HCT116 (cell line): ENCODE results near the gene SLC6A13. TPM values are rescaled to one million over a fixed set of nuclear protein-coding genes. Genes with fewer than 3 reads are reported as not detected.

Experiments used
- ATAC-seq: fragments of 200-7000 bp; cut with Tn5 transposase; 2 replicates; pipeline ENCODE4 v1.9.1; 2020; ENCODE audit warnings: mild to moderate bottlenecking, moderate library complexity
- BruUV-seq: library from RNA; stranded (reverse); fragments of 400-500 nt; replicated peaks from 2 replicates; lab custom pipeline; 2021; lab: Mats Ljungman, UMichigan
- CTCF ChIA-PET: fragments of 300-600 bp; sonication (Branson Sonifier 250); formaldehyde crosslinking; loops from one replicate; lab custom pipeline; 2021; ENCODE audit warnings: antibody characterized with exemption; lab: Charles Lee
- POLR2A ChIA-PET: fragments of 300-600, 350-600 bp; sonication (Branson Sonifier 250); formaldehyde crosslinking; loops from one replicate; lab custom pipeline; 2021; ENCODE audit warnings: antibody characterized with exemption; lab: Charles Lee
- RAD21 ChIA-PET, 2 experiments: fragments of 300-600 bp; sonication (Branson Sonifier 250); formaldehyde crosslinking; loops; one replicate each; lab custom pipeline; 2023; ENCODE audit warnings: low total read pairs in 2 of 2; ENCODE audit not compliant: uncharacterized antibody in 2 of 2, unreplicated experiment in 2 of 2, low non-redundant PET in 1 of 2; lab: Charles Lee
- DNase-seq: peaks from one replicate; pipeline ENCODE4 v3.0.0-alpha.2; 2010; ENCODE audit warnings: low read depth, low spot score
- H2AFZ ChIP-seq: fragments of 200-600 bp; shearing (Covaris generic), sonication (generic); 2 replicates; pipeline ENCODE4 v1.6.1; 2017; ENCODE audit warnings: low read depth, mixed run types, mixed read lengths, antibody characterized with exemption, low read length; ENCODE audit not compliant: poor library complexity, severe bottlenecking
- H3K27ac ChIP-seq: 2 replicates; pipeline ENCODE4 v1.5.1; 2012; ENCODE audit warnings: low read depth, low read length
- H3K27me3 ChIP-seq: fragments of 200-600 bp; sonication (generic); 2 replicates; pipeline ENCODE4 v1.6.1; 2016; ENCODE audit warnings: mixed run types, low read length, mixed read lengths; ENCODE audit not compliant: insufficient read depth
- H3K36me3 ChIP-seq, 2 experiments: fragments of 200-500 bp in 1 of 2; fragments of 200-600 bp in 1 of 2; sonication (Bioruptor generic) in 1 of 2; sonication (generic) in 1 of 2; 2 replicates each; pipeline versions ENCODE4 v1.5.1 to v1.6.1; 2014 to 2016; ENCODE audit warnings: low read length in 2 of 2, inconsistent platforms in 1 of 2, mixed read lengths in 1 of 2, mixed run types in 1 of 2; ENCODE audit not compliant: insufficient read depth in 2 of 2, control insufficient read depth in 1 of 2
- H3K4me1 ChIP-seq, 2 experiments: fragments of 200-600 bp in 1 of 2; sonication (generic) in 1 of 2; 2 replicates each; pipeline versions ENCODE4 v1.5.1 to v1.6.1; 2012 to 2017; ENCODE audit warnings: low read length in 2 of 2, inconsistent platforms in 1 of 2, mild to moderate bottlenecking in 1 of 2, mixed read lengths in 1 of 2, mixed run types in 1 of 2, moderate library complexity in 1 of 2; ENCODE audit not compliant: insufficient read depth in 2 of 2, control insufficient read depth in 1 of 2
- H3K4me2 ChIP-seq: fragments of 200-600 bp; sonication (generic); 2 replicates; pipeline ENCODE4 v1.6.1; 2017; ENCODE audit warnings: mixed run types, low read length, mixed read lengths
- H3K4me3 ChIP-seq, 2 experiments: fragments of 200-600 bp in 1 of 2; sonication (generic) in 1 of 2; replicated peaks in 1 of 2; 2 replicates each; pipeline ENCODE4 v1.5.1; 2011 to 2016; ENCODE audit warnings: low read length in 2 of 2, control low read depth in 1 of 2, low read depth in 1 of 2, mild to moderate bottlenecking in 1 of 2, mixed read lengths in 1 of 2, mixed run types in 1 of 2
- H3K79me2 ChIP-seq: fragments of 200-600 bp; sonication (generic); 2 replicates; pipeline ENCODE4 v1.6.1; 2017; ENCODE audit warnings: mild to moderate bottlenecking, mixed run types, low read length, moderate library complexity, mixed read lengths; ENCODE audit not compliant: insufficient read depth
- H3K9ac ChIP-seq: fragments of 200-600 bp; sonication (generic); 2 replicates; pipeline ENCODE4 v1.6.1; 2016; ENCODE audit warnings: low read length, mixed read lengths
- H3K9me2 ChIP-seq: fragments of 200-600 bp; sonication (generic), shearing (Covaris generic); 2 replicates; pipeline ENCODE4 v1.6.1; 2017; ENCODE audit warnings: mixed run types, mild to moderate bottlenecking, moderate library complexity; ENCODE audit not compliant: insufficient read depth
- H3K9me3 ChIP-seq, 2 experiments: fragments of 200-500 bp in 1 of 2; fragments of 200-600 bp in 1 of 2; sonication (Bioruptor generic) in 1 of 2; sonication (generic) in 1 of 2; 2 replicates each; pipeline ENCODE4 v1.6.1; 2014 to 2017; ENCODE audit warnings: low read length in 2 of 2, mixed read lengths in 2 of 2, inconsistent platforms in 1 of 2, low read depth in 1 of 2, mild to moderate bottlenecking in 1 of 2, mixed run types in 1 of 2, moderate library complexity in 1 of 2; ENCODE audit not compliant: control insufficient read depth in 1 of 2, insufficient read depth in 1 of 2
- H4K20me1 ChIP-seq: fragments of 200-600 bp; sonication (generic), shearing (Covaris generic); 2 replicates; pipeline ENCODE4 v1.6.1; 2017; ENCODE audit warnings: mixed run types, mild to moderate bottlenecking, moderate library complexity; ENCODE audit not compliant: insufficient read depth
- ELF1 ChIP-seq: IDR thresholded peaks from 2 replicates; pipeline ENCODE4 v1.6.1; 2012; ENCODE audit warnings: low read depth, borderline replicate concordance
- intact Hi-C: fragments of 100-400 bp; cut with micrococcal nuclease; formaldehyde crosslinking; loops from 2 replicates; pipeline ENCODE4 v1.10.0; 2022
- total RNA-seq: library from RNA; stranded (reverse); gene quantifications from one replicate; pipeline ENCODE4 v1.2.1, GENCODE V29; 2021; ENCODE audit not compliant: unreplicated experiment

The SLC6A13 gene
- total RNA-seq, 1 experiment from 2014 or later, result 0.39 TPM

- Histone ChIP-seq H3K4me1 (peaks cover 0 to 12% of the 10 kb centered on the region in 2 experiments; a peak in 2 of 4 replicates), H2AFZ (no peak overlapping the region), H4K20me1 (no peaks in the 10 kb centered on the region), H3K79me2 (no peaks in the 10 kb centered on the region), H3K9me3 (no peaks in the 10 kb centered on the region), H3K9ac (no peak overlapping the region), H3K27ac (no peak overlapping the region), H3K4me3 (no peak overlapping the region), H3K27me3 (no peaks in the 10 kb centered on the region), H3K9me2 (no peaks in the 10 kb centered on the region), H3K4me2 (no peak overlapping the region), H3K36me3 (no peaks in the 10 kb centered on the region)
- no TSS peak for BruUV-seq
- no peak for ATAC-seq
- CTCF ChIA-PET, result no interaction called here
- intact Hi-C loops, result no loop called here
- RAD21 ChIA-PET, result no interaction called here
- no peak for DNase-seq
- TF ChIP-seq ELF1, result no peak
- POLR2A ChIA-PET, result no interaction called here
These were observed 91.4 kb downstream of the SLC6A13 start for GRCh38 chr12:171276-171675.

Other genes with a start within 250 kb of the SLC6A13 start
- gene IQSEC3, start 196.1 kb downstream of the SLC6A13 start, total RNA-seq, result not detected
- gene SLC6A12, start 48.7 kb downstream of the SLC6A13 start, total RNA-seq, result 0.64 TPM
- gene KDM5A, start 126.5 kb upstream of the SLC6A13 start, total RNA-seq, result 49.0 TPM
- gene CCDC77, start 138.8 kb upstream of the SLC6A13 start, total RNA-seq, result 12.3 TPM
- 18.2 TPM for gene B4GALNT3, start 197.1 kb upstream of the SLC6A13 start, total RNA-seq